ENCODE results near the gene TNFAIP6.

DNA sequence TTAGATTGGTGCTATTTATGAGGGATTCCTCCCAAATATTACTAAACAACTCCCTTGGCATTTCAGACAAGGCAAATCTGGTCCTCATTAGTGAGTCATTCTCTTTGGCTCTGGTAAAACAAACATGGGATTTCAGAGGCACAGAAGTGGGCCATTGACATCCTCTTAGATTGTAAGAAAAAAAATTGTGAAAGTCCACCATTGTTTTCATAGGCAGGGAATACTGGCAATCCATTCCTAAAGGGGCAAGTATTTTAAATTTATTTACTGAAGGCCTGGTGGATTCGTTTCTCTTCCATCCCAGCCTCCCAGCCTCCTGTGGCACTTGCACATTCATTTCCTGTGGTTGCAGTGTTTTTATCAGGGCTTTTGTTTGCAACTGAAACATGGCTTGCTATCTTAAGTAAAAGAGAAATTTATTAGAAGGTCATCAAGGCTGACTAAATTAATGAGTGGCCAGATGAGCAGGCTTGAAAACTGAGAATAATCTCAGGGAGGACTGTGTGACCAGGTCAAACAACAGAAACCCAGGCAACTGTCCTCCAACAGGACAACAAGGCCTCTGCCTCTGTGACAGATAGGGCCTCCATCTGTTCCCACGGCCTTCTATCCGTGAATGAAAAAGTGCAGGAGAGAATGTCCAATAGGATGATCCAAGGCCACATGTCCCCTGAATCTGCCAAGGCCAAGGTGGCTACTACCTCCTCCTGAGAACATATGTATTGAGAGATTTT lies 23.1 kb upstream of the TNFAIP6 start:
- TF ChIP-seq, protein P1, sequence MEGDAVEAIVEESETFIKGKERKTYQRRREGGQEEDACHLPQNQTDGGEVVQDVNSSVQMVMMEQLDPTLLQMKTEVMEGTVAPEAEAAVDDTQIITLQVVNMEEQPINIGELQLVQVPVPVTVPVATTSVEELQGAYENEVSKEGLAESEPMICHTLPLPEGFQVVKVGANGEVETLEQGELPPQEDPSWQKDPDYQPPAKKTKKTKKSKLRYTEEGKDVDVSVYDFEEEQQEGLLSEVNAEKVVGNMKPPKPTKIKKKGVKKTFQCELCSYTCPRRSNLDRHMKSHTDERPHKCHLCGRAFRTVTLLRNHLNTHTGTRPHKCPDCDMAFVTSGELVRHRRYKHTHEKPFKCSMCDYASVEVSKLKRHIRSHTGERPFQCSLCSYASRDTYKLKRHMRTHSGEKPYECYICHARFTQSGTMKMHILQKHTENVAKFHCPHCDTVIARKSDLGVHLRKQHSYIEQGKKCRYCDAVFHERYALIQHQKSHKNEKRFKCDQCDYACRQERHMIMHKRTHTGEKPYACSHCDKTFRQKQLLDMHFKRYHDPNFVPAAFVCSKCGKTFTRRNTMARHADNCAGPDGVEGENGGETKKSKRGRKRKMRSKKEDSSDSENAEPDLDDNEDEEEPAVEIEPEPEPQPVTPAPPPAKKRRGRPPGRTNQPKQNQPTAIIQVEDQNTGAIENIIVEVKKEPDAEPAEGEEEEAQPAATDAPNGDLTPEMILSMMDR (tag by site-specific recombination; IDR thresholded peaks at IDR 0.05): no peak
- TF ChIP-seq ZNF248 (tag by site-specific recombination; IDR thresholded peaks at IDR 0.05) (no peak), YY1 (tag by site-specific recombination; IDR thresholded peaks at IDR 0.05) (no peak), ZNF654 (tag by site-specific recombination; IDR thresholded peaks at IDR 0.05; ENCODE audit: low read depth) (no peak), ZNF76 (tag by site-specific recombination; IDR thresholded peaks at IDR 0.05; ENCODE audit: borderline replicate concordance, low read depth) (no peak), ZBTB7A (tag by site-specific recombination; IDR thresholded peaks at IDR 0.05; ENCODE audit: low read depth) (no peak)
